Urinary bladder (tissue), 4 donors: ENCODE measurements around the gene INPP5D. TPM values are rescaled to one million over a fixed set of nuclear protein-coding genes. Genes with fewer than 3 reads are reported as not detected.

Experiments
- DNase-seq: peaks from one replicate; pipeline ENCODE4 v3.0.0-alpha.2; 2015; ENCODE audit errors: extremely low spot score
- H3K27ac ChIP-seq: one replicate; pipeline ENCODE4 v1.5.1; 2013; ENCODE audit warnings: low read depth, mild to moderate bottlenecking, moderate library complexity
- H3K36me3 ChIP-seq: one replicate; pipeline ENCODE4 v1.6.1; 2013; ENCODE audit warnings: mild to moderate bottlenecking, moderate library complexity; ENCODE audit not compliant: insufficient read depth
- H3K4me1 ChIP-seq: one replicate; pipeline ENCODE4 v1.6.1; 2013; ENCODE audit warnings: mild to moderate bottlenecking, moderate library complexity; ENCODE audit not compliant: insufficient read depth
- H3K4me3 ChIP-seq: one replicate; pipeline ENCODE4 v1.5.1; 2013; ENCODE audit warnings: low read depth, low read length
- WGBS: extraction: QIAGEN DNeasy Blood & Tissue Kit; methylation state at CpG from one replicate; pipeline ENCODE4 v1.1.7; 2013; 5-methylcytosine and 5-hydroxymethylcytosine counted together
- polyA plus RNA-seq: library from polyadenylated mRNA; stranded (reverse); fragments of 200-250 nt; gene quantifications from one replicate; pipeline ENCODE4 v1.2.3, GENCODE V29; 2013
- small RNA-seq: library from RNA; depleted of rRNA; stranded (forward); fragments of <200 nt; gene quantifications from one replicate; pipeline ENCODE3, GENCODE V24; 2014
- total RNA-seq: library from RNA; depleted of rRNA; stranded (reverse); fragments of >200 nt; gene quantifications from one replicate; pipeline ENCODE4 v1.2.3, GENCODE V29; 2014
- donor health status: healthy with polysubstance abuse.
- donor health status: healthy.

The INPP5D gene
- total and polyA plus RNA-seq, 2 donors = 8.4 to 13.5 TPM

- 72% methylated on average over 11 of the region's 11 CpGs for WGBS
- Histone ChIP-seq H3K36me3 (no peaks in the 10 kb centered on the region), H3K27ac (no peak overlapping the region), H3K4me3 (no peak overlapping the region), H3K4me1 (no peaks in the 10 kb centered on the region)
- no peak for DNase-seq
Measured at GRCh38 chr2:233255151-233255550, 195.0 kb downstream of the INPP5D start.

- Histone ChIP-seq H3K36me3 (no peaks in the 10 kb centered on the region), H3K4me1 (no peaks in the 10 kb centered on the region)
- whole genome bisulfite sequencing = 85% methylated on average over 4 of the region's 4 CpGs
Measured at GRCh38 chr2:233256048-233256447, 195.9 kb downstream of the INPP5D start.

More at GRCh38 chr2:233256048-233256447, 195.9 kb downstream of the INPP5D start:
- no peak for DNase-seq
- Histone ChIP-seq H3K27ac (no peak overlapping the region), H3K4me3 (no peak overlapping the region)

Small RNAs within 50 kb of the gene (small RNA-seq; reads per million reads assigned to genes)
- not detected for gene RN7SL32P

Other genes with a start within 250 kb of the INPP5D start
- 0.48 TPM for gene SNORC, start 190.1 kb upstream of the INPP5D start, total RNA-seq
- 0.98 TPM for gene SNORC, start 190.1 kb upstream of the INPP5D start, polyA plus RNA-seq
- gene NGEF, start 47.1 kb upstream of the INPP5D start, total RNA-seq = 4.1 TPM
- gene NGEF, start 47.1 kb upstream of the INPP5D start, polyA plus RNA-seq = 4.2 TPM
- not detected for gene NEU2, start 27.7 kb upstream of the INPP5D start, total RNA-seq
- not detected for gene NEU2, start 27.7 kb upstream of the INPP5D start, polyA plus RNA-seq
- gene ATG16L1, start 191.3 kb downstream of the INPP5D start, total RNA-seq = 29.5 TPM
- gene ATG16L1, start 191.3 kb downstream of the INPP5D start, polyA plus RNA-seq = 24.5 TPM
- not detected for gene SAG, start 247.5 kb downstream of the INPP5D start, total RNA-seq
- 0.03 TPM for gene SAG, start 247.5 kb downstream of the INPP5D start, polyA plus RNA-seq